Loucy (cell line): ENCODE measurements around the gene CNOT6.

Source experiments
- H2AFZ ChIP-seq: fragments of 200-600 bp; sonication (generic); 2 replicates; pipeline ENCODE4 v1.6.0; 2016; ENCODE audit warnings: antibody characterized with exemption, mild to moderate bottlenecking, low read length, moderate library complexity
- H3F3A ChIP-seq: fragments of 200-600 bp; 2 replicates; pipeline ENCODE4 v1.6.0; 2016; ENCODE audit warnings: antibody characterized with exemption, low read depth, mild to moderate bottlenecking
- H3K27me3 ChIP-seq: fragments of 200-600 bp; sonication (generic); 2 replicates; pipeline ENCODE4 v1.6.1; 2014; ENCODE audit warnings: low read length, mild to moderate bottlenecking; ENCODE audit not compliant: insufficient read depth, poor library complexity, severe bottlenecking
- H3K36me3 ChIP-seq: fragments of 200-600 bp; sonication (generic); 2 replicates; pipeline ENCODE4 v1.6.1; 2016; ENCODE audit warnings: low read length; ENCODE audit not compliant: insufficient read depth
- H3K4me1 ChIP-seq: fragments of 200-600 bp; sonication (generic); 2 replicates; pipeline ENCODE4 v1.5.1; 2014; ENCODE audit warnings: low read length, mild to moderate bottlenecking; ENCODE audit not compliant: insufficient read depth, poor library complexity, severe bottlenecking
- H3K4me2 ChIP-seq: fragments of 200-600 bp; sonication (generic); 2 replicates; pipeline ENCODE4 v1.6.0; 2014; ENCODE audit warnings: antibody characterized with exemption, low read length, low read depth, mild to moderate bottlenecking; ENCODE audit not compliant: poor library complexity, severe bottlenecking
- H3K4me3 ChIP-seq: fragments of 200-600 bp; sonication (generic); 2 replicates; pipeline ENCODE4 v1.5.1; 2014; ENCODE audit warnings: low read length, mild to moderate bottlenecking, mixed read lengths; ENCODE audit not compliant: poor library complexity, severe bottlenecking
- H3K79me2 ChIP-seq: fragments of 200-600 bp; sonication (generic); 2 replicates; pipeline ENCODE4 v1.6.1; 2014; ENCODE audit warnings: low read length; ENCODE audit not compliant: insufficient read depth
- H3K9ac ChIP-seq: fragments of 200-600 bp; sonication (generic); 2 replicates; pipeline ENCODE4 v1.6.0; 2014; ENCODE audit warnings: mild to moderate bottlenecking, low read depth, low read length, moderate library complexity; ENCODE audit not compliant: poor library complexity, severe bottlenecking
- H3K9me2 ChIP-seq: fragments of 200-600 bp; sonication (generic); replicated peaks from 2 replicates; pipeline ENCODE4 v1.6.1; 2016; ENCODE audit warnings: low read depth, low read length, mixed read lengths
- H3K9me3 ChIP-seq: fragments of 200-600 bp; sonication (generic); 2 replicates; pipeline ENCODE4 v1.6.1; 2014; ENCODE audit warnings: mild to moderate bottlenecking, antibody characterized with exemption, low read length, low read depth; ENCODE audit not compliant: insufficient read depth
- H4K20me1 ChIP-seq: fragments of 200-600 bp; sonication (generic); 2 replicates; pipeline ENCODE4 v1.6.0; 2014; ENCODE audit warnings: antibody characterized with exemption, low read length, mild to moderate bottlenecking; ENCODE audit not compliant: insufficient read depth, poor library complexity, severe bottlenecking
- EZH2phosphoT487 ChIP-seq: fragments of 200-600 bp; IDR thresholded peaks from 2 replicates; pipeline ENCODE4 v1.6.1; 2018; ENCODE audit warnings: antibody characterized with exemption, mild to moderate bottlenecking, moderate library complexity, borderline replicate concordance
- TF ChIP-seq, protein P1 (sequence below): fragments of 200-600 bp; sonication (generic); conservative IDR thresholded peaks from 2 replicates; pipeline ENCODE4 v1.5.1; 2014; ENCODE audit warnings: mild to moderate bottlenecking, antibody characterized with exemption, low read length

The CNOT6 gene

GRCh38 chr5:180600554-180601041 lies 106.4 kb downstream of the CNOT6 start:
- Histone ChIP-seq H3K36me3 (no peaks in the 10 kb centered on the region), H3K4me1 (no peaks in the 10 kb centered on the region), H3K4me2 (no peak overlapping the region), H3F3A (no peaks in the 10 kb centered on the region), H4K20me1 (no peaks in the 10 kb centered on the region), H3K79me2 (no peaks in the 10 kb centered on the region), H3K4me3 (no peak overlapping the region), H2AFZ (no peak overlapping the region), H3K9me3 (no peaks in the 10 kb centered on the region), H3K9me2 (no peaks in the 10 kb centered on the region), H3K27me3 (no peaks in the 10 kb centered on the region), H3K9ac (no peak overlapping the region)
- TF ChIP-seq EZH2phosphoT487: no peak
- TF ChIP-seq, protein P1, sequence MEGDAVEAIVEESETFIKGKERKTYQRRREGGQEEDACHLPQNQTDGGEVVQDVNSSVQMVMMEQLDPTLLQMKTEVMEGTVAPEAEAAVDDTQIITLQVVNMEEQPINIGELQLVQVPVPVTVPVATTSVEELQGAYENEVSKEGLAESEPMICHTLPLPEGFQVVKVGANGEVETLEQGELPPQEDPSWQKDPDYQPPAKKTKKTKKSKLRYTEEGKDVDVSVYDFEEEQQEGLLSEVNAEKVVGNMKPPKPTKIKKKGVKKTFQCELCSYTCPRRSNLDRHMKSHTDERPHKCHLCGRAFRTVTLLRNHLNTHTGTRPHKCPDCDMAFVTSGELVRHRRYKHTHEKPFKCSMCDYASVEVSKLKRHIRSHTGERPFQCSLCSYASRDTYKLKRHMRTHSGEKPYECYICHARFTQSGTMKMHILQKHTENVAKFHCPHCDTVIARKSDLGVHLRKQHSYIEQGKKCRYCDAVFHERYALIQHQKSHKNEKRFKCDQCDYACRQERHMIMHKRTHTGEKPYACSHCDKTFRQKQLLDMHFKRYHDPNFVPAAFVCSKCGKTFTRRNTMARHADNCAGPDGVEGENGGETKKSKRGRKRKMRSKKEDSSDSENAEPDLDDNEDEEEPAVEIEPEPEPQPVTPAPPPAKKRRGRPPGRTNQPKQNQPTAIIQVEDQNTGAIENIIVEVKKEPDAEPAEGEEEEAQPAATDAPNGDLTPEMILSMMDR: no peak

DNA sequence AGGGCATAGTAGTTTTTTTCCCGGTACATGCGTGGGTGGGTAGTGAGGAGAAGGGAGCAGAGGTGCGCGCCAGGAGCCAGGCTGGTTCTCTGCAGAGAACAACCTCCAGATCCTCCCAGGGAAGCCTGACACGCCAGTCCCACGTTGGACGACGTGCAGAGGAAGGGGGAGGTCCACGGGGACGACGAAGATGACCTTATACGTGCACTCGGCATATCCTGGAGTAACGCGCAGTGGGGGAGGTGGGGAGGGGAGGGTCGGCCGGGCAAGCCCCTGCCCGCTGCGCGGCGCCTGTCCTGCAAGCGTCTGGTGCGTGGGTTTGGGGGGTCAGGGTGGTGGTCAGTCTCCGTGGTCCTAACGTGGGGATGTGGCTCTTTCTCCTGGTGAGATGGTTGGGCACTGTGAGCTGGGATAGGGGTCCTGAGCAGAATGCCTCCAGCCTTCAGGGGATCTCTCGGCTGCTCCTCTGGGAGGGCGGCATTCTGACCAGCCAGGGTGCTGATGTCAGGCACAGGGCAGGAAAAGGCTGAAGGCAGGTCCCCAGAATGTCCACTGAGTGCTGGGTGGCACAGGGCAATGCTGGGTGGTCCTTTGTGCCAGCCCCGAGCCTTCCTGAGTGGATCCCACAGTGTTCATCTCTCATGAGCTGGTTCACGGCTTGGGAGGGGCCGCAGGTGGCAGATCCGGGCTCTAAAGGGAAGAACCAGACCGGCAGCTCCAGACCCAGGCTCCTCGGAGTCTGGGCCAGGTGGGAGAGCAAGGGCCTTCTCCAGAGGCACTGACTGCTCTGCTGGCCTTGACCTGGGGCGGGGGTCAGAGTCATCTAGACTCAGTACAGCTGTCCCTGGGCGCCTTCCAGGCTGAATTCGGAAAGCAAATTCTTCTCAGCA lies 107.7 kb downstream of the CNOT6 start:
- Histone ChIP-seq H3K36me3 (no peaks in the 10 kb centered on the region), H4K20me1 (no peaks in the 10 kb centered on the region), H3K9me3 (no peaks in the 10 kb centered on the region), H3K4me3 (no peak overlapping the region), H3K9ac (no peak overlapping the region), H3K4me2 (no peak overlapping the region), H3F3A (no peaks in the 10 kb centered on the region), H3K4me1 (no peaks in the 10 kb centered on the region), H3K79me2 (no peaks in the 10 kb centered on the region), H2AFZ (no peak overlapping the region), H3K27me3 (no peaks in the 10 kb centered on the region), H3K9me2 (no peaks in the 10 kb centered on the region)
- TF ChIP-seq EZH2phosphoT487: no peak
- TF ChIP-seq, protein P1: no peak

DNA sequence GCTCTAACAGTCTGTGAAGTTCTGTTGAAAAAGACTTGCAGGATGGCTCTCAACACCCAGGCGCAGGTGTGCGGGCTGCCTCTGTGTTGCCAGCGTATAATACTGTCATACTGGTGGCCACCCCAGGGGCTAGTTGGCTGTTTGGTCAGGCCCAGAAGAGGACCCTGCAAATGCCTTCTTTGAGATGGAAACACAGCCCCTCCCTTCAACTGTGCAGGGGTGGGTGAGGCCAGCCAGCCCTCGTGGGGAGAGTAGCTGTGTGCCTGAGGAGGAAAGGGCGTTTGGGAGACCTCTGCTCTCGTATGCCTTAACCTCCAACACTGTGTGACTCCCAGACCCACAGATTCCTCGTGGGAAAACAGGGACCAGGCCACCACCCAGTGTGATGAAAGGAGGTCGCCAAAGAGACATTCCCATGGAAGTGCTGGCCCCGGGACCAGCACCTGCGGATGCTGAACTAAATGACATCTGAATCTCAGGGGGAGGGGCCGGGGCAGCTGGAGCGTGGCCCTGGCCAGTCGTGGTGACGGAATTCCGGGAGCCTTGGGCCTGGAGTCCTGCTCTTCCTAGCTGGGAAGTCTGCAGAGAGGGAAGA lies 108.4 kb downstream of the CNOT6 start:
- Histone ChIP-seq H3K27me3 (no peaks in the 10 kb centered on the region), H2AFZ (no peak overlapping the region), H3K4me3 (no peak overlapping the region), H3K9me2 (no peaks in the 10 kb centered on the region), H4K20me1 (no peaks in the 10 kb centered on the region), H3K36me3 (no peaks in the 10 kb centered on the region), H3K9me3 (no peaks in the 10 kb centered on the region), H3K4me2 (no peak overlapping the region), H3K79me2 (no peaks in the 10 kb centered on the region), H3K9ac (no peak overlapping the region), H3F3A (no peaks in the 10 kb centered on the region), H3K4me1 (no peaks in the 10 kb centered on the region)
- TF ChIP-seq, protein P1: no peak
- no peak for TF ChIP-seq EZH2phosphoT487
